NB4 (cell line): ENCODE measurements around the gene CLPSL1.

Source experiments
- POLR2A ChIP-seq: IDR thresholded peaks from 2 replicates; pipeline ENCODE4 v1.6.1; 2011; ENCODE audit warnings: mild to moderate bottlenecking; ENCODE audit not compliant: insufficient read length; ENCODE audit errors: extremely low read depth
- TF ChIP-seq, protein P1 (sequence below): IDR thresholded peaks from one replicate; pipeline ENCODE4 v1.5.1; 2012; ENCODE audit warnings: low read depth, low read length
- TF ChIP-seq, protein P2 (sequence below): IDR thresholded peaks from 2 replicates; pipeline ENCODE4 v1.6.1; 2011; ENCODE audit warnings: low read depth, low read length

DNA sequence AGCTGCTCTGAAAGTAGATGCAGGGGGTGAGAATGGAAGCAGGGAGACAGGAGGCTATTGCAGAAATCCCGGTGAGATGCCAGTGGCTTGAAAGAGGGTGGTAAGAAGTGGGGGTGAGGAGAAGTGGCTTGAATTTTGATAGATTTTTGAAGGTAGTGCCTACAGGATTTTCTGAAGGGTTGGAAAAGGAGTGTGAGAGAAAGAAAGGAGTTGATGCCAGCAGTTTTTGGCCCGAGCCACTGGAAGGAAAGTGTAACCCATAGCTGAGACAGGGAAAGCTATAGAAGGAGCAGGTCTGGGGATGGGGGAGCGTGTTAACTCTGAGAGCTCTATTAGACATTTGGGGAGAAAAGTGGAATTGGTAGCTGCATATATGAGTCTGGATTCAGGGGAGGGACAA is 34.3 kb upstream of the CLPSL1 start:
- no peak for TF ChIP-seq POLR2A
- TF ChIP-seq, protein P1, sequence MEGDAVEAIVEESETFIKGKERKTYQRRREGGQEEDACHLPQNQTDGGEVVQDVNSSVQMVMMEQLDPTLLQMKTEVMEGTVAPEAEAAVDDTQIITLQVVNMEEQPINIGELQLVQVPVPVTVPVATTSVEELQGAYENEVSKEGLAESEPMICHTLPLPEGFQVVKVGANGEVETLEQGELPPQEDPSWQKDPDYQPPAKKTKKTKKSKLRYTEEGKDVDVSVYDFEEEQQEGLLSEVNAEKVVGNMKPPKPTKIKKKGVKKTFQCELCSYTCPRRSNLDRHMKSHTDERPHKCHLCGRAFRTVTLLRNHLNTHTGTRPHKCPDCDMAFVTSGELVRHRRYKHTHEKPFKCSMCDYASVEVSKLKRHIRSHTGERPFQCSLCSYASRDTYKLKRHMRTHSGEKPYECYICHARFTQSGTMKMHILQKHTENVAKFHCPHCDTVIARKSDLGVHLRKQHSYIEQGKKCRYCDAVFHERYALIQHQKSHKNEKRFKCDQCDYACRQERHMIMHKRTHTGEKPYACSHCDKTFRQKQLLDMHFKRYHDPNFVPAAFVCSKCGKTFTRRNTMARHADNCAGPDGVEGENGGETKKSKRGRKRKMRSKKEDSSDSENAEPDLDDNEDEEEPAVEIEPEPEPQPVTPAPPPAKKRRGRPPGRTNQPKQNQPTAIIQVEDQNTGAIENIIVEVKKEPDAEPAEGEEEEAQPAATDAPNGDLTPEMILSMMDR = no peak
- TF ChIP-seq, protein P2, sequence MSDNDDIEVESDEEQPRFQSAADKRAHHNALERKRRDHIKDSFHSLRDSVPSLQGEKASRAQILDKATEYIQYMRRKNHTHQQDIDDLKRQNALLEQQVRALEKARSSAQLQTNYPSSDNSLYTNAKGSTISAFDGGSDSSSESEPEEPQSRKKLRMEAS = no peak
